Neuron (in vitro differentiated cells): Measurements from ENCODE around the gene ARPP19.

Source experiments
- H2AFZ ChIP-seq: one replicate; pipeline ENCODE4 v1.6.1; 2013; ENCODE audit warnings: low read depth, mild to moderate bottlenecking, inconsistent platforms, low read length, moderate library complexity
- H3K27me3 ChIP-seq: one replicate; pipeline ENCODE4 v1.6.1; 2013; ENCODE audit warnings: low read length; ENCODE audit not compliant: insufficient read depth
- H3K36me3 ChIP-seq: one replicate; pipeline ENCODE4 v1.6.1; 2013; ENCODE audit warnings: low read length; ENCODE audit not compliant: insufficient read depth
- H3K4me1 ChIP-seq: one replicate; pipeline ENCODE4 v1.6.1; 2013; ENCODE audit warnings: low read length; ENCODE audit not compliant: insufficient read depth
- H3K4me3 ChIP-seq: 2 replicates; pipeline ENCODE4 v1.5.1; 2013; ENCODE audit warnings: mild to moderate bottlenecking, low read length, moderate library complexity
- H3K9me3 ChIP-seq: one replicate; pipeline ENCODE4 v1.6.1; 2013; ENCODE audit warnings: low read length

ARPP19 gene

GRCh38 chr15:52537459-52537858 lies 31.4 kb downstream of the ARPP19 start:
- H3K36me3 ChIP-seq = no peaks in the 10 kb centered on the region
- no peak overlapping the region for H3K4me3 ChIP-seq
- H3K4me1 ChIP-seq = no peaks in the 10 kb centered on the region
- H3K9me3 ChIP-seq = no peaks in the 10 kb centered on the region
- no peak overlapping the region for H2AFZ ChIP-seq
- H3K27me3 ChIP-seq = no peaks in the 10 kb centered on the region

- H2AFZ ChIP-seq = no peak overlapping the region
- H3K27me3 ChIP-seq = peaks cover 3% of the 10 kb centered on the region
- H3K36me3 ChIP-seq = no peaks in the 10 kb centered on the region
- H3K4me1 ChIP-seq = peaks cover 17% of the 10 kb centered on the region
- no peak overlapping the region for H3K4me3 ChIP-seq
- no peaks in the 10 kb centered on the region for H3K9me3 ChIP-seq
Observed at GRCh38 chr15:52532427-52532826, 36.4 kb downstream of the ARPP19 start.

GRCh38 chr15:52529940-52530339 lies 38.9 kb downstream of the ARPP19 start:
- H3K9me3 ChIP-seq = no peaks in the 10 kb centered on the region
- H3K36me3 ChIP-seq = no peaks in the 10 kb centered on the region
- peak overlapping the region; percentile 97 for H3K4me3 ChIP-seq
- peaks cover 3% of the 10 kb centered on the region for H3K27me3 ChIP-seq
- H2AFZ ChIP-seq = peak overlapping the region; percentile 100
- H3K4me1 ChIP-seq = peaks cover 19% of the 10 kb centered on the region

- Histone ChIP-seq H3K4me3 (peak overlapping the region; percentile 97), H3K27me3 (peaks cover 3% of the 10 kb centered on the region), H2AFZ (peak overlapping the region; percentile 100), H3K9me3 (no peaks in the 10 kb centered on the region), H3K4me1 (peaks cover 19% of the 10 kb centered on the region), H3K36me3 (no peaks in the 10 kb centered on the region)
Observed at GRCh38 chr15:52529341-52529924, 39.4 kb downstream of the ARPP19 start.

DNA sequence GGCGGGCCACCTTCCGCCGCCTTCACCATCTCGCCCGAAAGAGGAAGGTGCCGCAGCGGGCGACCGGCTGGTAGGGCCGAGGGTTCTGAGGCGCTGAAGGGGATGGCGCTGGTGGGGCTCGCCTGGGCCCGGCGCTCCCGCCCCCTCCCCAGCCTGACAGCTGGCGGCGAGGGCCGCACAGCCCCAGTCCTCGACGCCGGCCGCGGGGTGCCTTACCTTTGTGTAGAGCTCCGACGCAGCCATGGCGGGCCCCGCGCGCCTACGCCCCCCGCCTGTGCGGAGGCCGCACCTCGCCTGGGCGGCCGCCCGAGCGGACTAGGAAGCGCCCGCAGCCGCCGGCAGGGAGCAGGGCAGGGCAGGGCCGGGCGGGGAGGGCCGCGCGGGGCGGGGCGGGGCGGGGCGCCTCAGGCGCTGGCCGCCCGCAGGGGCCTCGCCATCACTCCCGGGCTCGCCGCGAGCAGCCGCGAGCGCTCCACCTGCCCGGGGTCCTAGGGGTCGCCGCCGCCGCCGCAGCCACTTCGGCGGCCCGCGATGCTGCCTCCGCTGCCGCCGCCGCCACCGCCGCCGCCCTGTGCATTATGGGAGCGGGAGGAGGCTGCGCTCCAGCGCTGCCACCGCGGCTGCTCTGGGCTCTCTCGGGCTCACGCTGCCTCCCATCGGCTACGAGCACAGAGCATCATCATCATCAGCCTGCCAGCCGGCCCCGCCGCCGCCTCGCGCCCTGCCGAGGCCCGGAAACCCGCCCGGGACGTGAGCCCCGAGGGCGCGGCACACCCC lies 40.1 kb downstream of the ARPP19 start, which contains the start of gene MYO5A:
Gene MYO5A, minus strand, starts transcription at position 317 of the 777 bp plus-strand sequence. Its CDS starts 74 bp downstream, at position 243.
- Histone ChIP-seq H2AFZ (peak within 1 kb of the TSS; percentile 100), H3K4me3 (peak within 1 kb of the TSS; percentile 97), H3K9me3 (no peaks in the 10 kb centered on the region), H3K36me3 (no peaks in the 10 kb centered on the region), H3K27me3 (peaks cover 3% of the 10 kb centered on the region), H3K4me1 (peaks cover 19% of the 10 kb centered on the region)

DNA sequence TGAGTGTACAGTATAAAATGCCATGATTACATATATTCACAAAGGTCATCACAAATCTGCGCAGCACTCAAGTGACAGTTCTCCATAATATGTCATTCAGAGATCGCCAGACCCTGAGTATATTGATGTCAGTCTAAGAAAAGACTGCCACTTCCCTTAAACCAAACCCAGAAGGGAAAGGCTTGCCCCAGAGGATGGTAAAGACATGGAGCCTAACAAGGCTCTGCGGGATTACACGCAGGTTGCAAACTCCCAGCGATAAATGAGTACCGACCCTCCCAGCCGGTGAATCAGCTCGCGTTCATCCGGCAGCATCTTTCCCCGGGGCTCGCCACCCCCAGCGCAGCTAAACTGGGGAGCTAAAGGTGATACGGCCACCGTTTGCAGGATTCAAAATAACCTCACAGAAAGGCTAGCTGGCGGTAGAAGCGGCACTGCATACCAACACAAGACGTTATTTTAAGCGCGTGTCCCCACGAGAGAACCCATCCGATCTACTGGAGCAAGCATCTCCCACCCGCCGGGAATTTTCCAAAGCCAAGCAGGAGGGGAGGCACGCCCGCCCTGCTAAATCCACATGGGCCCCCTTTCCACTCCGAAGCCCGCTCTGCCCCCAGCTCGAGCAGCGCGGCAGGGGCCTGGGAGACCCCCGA lies 40.8 kb downstream of the ARPP19 start:
- no peaks in the 10 kb centered on the region for H3K36me3 ChIP-seq
- no peaks in the 10 kb centered on the region for H3K9me3 ChIP-seq
- H3K4me3 ChIP-seq = peak overlapping the region; percentile 97
- H3K4me1 ChIP-seq = peaks cover 19% of the 10 kb centered on the region
- peak overlapping the region; percentile 83 for H2AFZ ChIP-seq
- peaks cover 3% of the 10 kb centered on the region for H3K27me3 ChIP-seq

- Histone ChIP-seq H2AFZ (peak overlapping the region; percentile 83), H3K27me3 (peaks cover 3% of the 10 kb centered on the region), H3K36me3 (no peaks in the 10 kb centered on the region), H3K4me3 (peak overlapping the region; percentile 97), H3K9me3 (no peaks in the 10 kb centered on the region), H3K4me1 (peaks cover 19% of the 10 kb centered on the region)
Observed at GRCh38 chr15:52527196-52527910, 41.5 kb downstream of the ARPP19 start.

GRCh38 chr15:52524223-52525136 lies 44.4 kb downstream of the ARPP19 start:
- Histone ChIP-seq H3K4me3 (no peak overlapping the region), H3K27me3 (no peaks in the 10 kb centered on the region), H2AFZ (no peak overlapping the region), H3K36me3 (no peaks in the 10 kb centered on the region), H3K4me1 (peaks cover 13% of the 10 kb centered on the region), H3K9me3 (no peaks in the 10 kb centered on the region)

GRCh38 chr15:52523647-52524046 lies 45.2 kb downstream of the ARPP19 start:
- no peaks in the 10 kb centered on the region for H3K36me3 ChIP-seq
- H3K9me3 ChIP-seq = no peaks in the 10 kb centered on the region
- H3K27me3 ChIP-seq = no peaks in the 10 kb centered on the region
- peaks cover 10% of the 10 kb centered on the region for H3K4me1 ChIP-seq
- H2AFZ ChIP-seq = no peak overlapping the region
- H3K4me3 ChIP-seq = no peak overlapping the region

GRCh38 chr15:52523192-52523591 lies 45.6 kb downstream of the ARPP19 start:
- Histone ChIP-seq H3K36me3 (no peaks in the 10 kb centered on the region), H2AFZ (no peak overlapping the region), H3K9me3 (no peaks in the 10 kb centered on the region), H3K4me1 (peaks cover 10% of the 10 kb centered on the region), H3K27me3 (no peaks in the 10 kb centered on the region), H3K4me3 (no peak overlapping the region)

GRCh38 chr15:52521682-52522081 lies 47.1 kb downstream of the ARPP19 start:
- Histone ChIP-seq H3K4me1 (no peaks in the 10 kb centered on the region), H3K27me3 (no peaks in the 10 kb centered on the region), H3K36me3 (no peaks in the 10 kb centered on the region), H3K9me3 (no peaks in the 10 kb centered on the region), H2AFZ (no peak overlapping the region), H3K4me3 (no peak overlapping the region)

GRCh38 chr15:52520421-52520820 lies 48.4 kb downstream of the ARPP19 start:
- Histone ChIP-seq H3K4me1 (no peaks in the 10 kb centered on the region), H3K4me3 (no peak overlapping the region), H2AFZ (no peak overlapping the region), H3K27me3 (no peaks in the 10 kb centered on the region), H3K36me3 (no peaks in the 10 kb centered on the region), H3K9me3 (no peaks in the 10 kb centered on the region)
